IMR-90 (cell line): ENCODE results near the gene SLC35C1. TPM values are rescaled to one million over a fixed set of nuclear protein-coding genes. Genes with fewer than 3 reads are reported as not detected.

Experiments
- ATAC-seq: fragments of 200-7000 bp; cut with Tn5 transposase; 2 replicates; pipeline ENCODE4 v1.9.1; 2020; ENCODE audit warnings: low read depth, mild to moderate bottlenecking, moderate library complexity
- BruUV-seq: library from RNA; stranded (reverse); fragments of 400-500 nt; replicated peaks from 2 replicates; lab custom pipeline; 2021; lab: Mats Ljungman, UMichigan
- CTCF ChIA-PET: fragments of 300-600 bp; formaldehyde crosslinking; extraction: SDS; loops from one replicate; lab custom pipeline; 2021; ENCODE audit warnings: antibody characterized with exemption; lab: Yijun Ruan, JAX
- POLR2A ChIA-PET: fragments of 300-600 bp; sonication (Branson Sonifier 250); formaldehyde crosslinking; loops from one replicate; lab custom pipeline; 2022; ENCODE audit warnings: antibody characterized with exemption; ENCODE audit not compliant: unreplicated experiment; lab: Charles Lee
- DNase-seq: peaks from one replicate; pipeline ENCODE4 v3.0.0; 2013
- H2AFZ ChIP-seq: replicated peaks from 2 replicates; pipeline ENCODE3; 2013; ENCODE audit warnings: low read length, mild to moderate bottlenecking; ENCODE audit not compliant: poor library complexity
- H2AK5ac ChIP-seq: 2 replicates; pipeline ENCODE4 v1.6.1; 2013; ENCODE audit warnings: low read depth, low read length, inconsistent platforms
- H2AK9ac ChIP-seq: replicated peaks from 2 replicates; pipeline ENCODE3; 2013; ENCODE audit warnings: mild to moderate bottlenecking, low read depth, low read length, moderate library complexity; ENCODE audit not compliant: poor library complexity
- H2BK120ac ChIP-seq: 2 replicates; pipeline ENCODE4 v1.6.1; 2013; ENCODE audit warnings: low read depth, low read length, inconsistent platforms
- H2BK15ac ChIP-seq: 3 replicates; pipeline ENCODE4 v1.6.1; 2013; ENCODE audit warnings: low read depth, low read length, inconsistent platforms
- H2BK20ac ChIP-seq: 2 replicates; pipeline ENCODE4 v1.6.1; 2013; ENCODE audit warnings: low read depth, mild to moderate bottlenecking, inconsistent platforms, low read length, moderate library complexity
- H2BK5ac ChIP-seq: 2 replicates; pipeline ENCODE4 v1.6.1; 2013; ENCODE audit warnings: mild to moderate bottlenecking, low read depth, low read length, inconsistent platforms; ENCODE audit not compliant: poor library complexity, severe bottlenecking
- H3K14ac ChIP-seq: replicated peaks from 2 replicates; pipeline ENCODE4 v1.6.1; 2013; ENCODE audit warnings: low read depth, low read length, inconsistent platforms
- H3K18ac ChIP-seq: 2 replicates; pipeline ENCODE4 v1.6.1; 2013; ENCODE audit warnings: low read depth, low read length, control low read depth
- H3K23ac ChIP-seq: 2 replicates; pipeline ENCODE4 v1.6.1; 2013; ENCODE audit warnings: low read depth, low read length, inconsistent platforms
- H3K27ac ChIP-seq: 2 replicates; pipeline ENCODE4 v1.5.1; 2013; ENCODE audit warnings: mild to moderate bottlenecking, control low read depth, low read length; ENCODE audit not compliant: insufficient read depth
- H3K27me3 ChIP-seq: 2 replicates; pipeline ENCODE4 v1.6.1; 2013; ENCODE audit warnings: low read length; ENCODE audit not compliant: control insufficient read depth, insufficient read depth
- H3K36me3 ChIP-seq: 2 replicates; pipeline ENCODE4 v1.6.1; 2013; ENCODE audit warnings: low read length, mixed read lengths; ENCODE audit not compliant: control insufficient read depth, insufficient read depth
- H3K4ac ChIP-seq: 2 replicates; pipeline ENCODE4 v1.6.1; 2013; ENCODE audit warnings: low read depth, low read length, inconsistent platforms
- H3K4me1 ChIP-seq: 2 replicates; pipeline ENCODE4 v1.6.1; 2013; ENCODE audit warnings: low read length, mixed read lengths; ENCODE audit not compliant: control insufficient read depth, insufficient read depth
- H3K4me2 ChIP-seq: 2 replicates; pipeline ENCODE4 v1.6.1; 2013; ENCODE audit warnings: low read depth, mild to moderate bottlenecking, control low read depth, low read length, moderate library complexity
- H3K4me3 ChIP-seq: 2 replicates; pipeline ENCODE4 v1.5.1; 2013; ENCODE audit warnings: low read depth, mild to moderate bottlenecking, control low read depth, low read length, moderate library complexity; ENCODE audit not compliant: insufficient read depth
- H3K56ac ChIP-seq: 2 replicates; pipeline ENCODE4 v1.6.1; 2013; ENCODE audit warnings: low read length, inconsistent platforms; ENCODE audit not compliant: insufficient read depth; ENCODE audit errors: extremely low read depth
- H3K79me1 ChIP-seq, 2 experiments: 2 replicates each; pipeline ENCODE4 v1.6.1; 2013; ENCODE audit warnings: low read length in 2 of 2, inconsistent platforms in 1 of 2, low read depth in 1 of 2
- H3K9ac ChIP-seq: 2 replicates; pipeline ENCODE4 v1.6.1; 2013; ENCODE audit warnings: low read depth, low read length, control low read depth
- H3K9me1 ChIP-seq: 2 replicates; pipeline ENCODE4 v1.6.1; 2013; ENCODE audit warnings: low read length, inconsistent platforms; ENCODE audit not compliant: insufficient read depth
- H3K9me3 ChIP-seq: 2 replicates; pipeline ENCODE4 v1.6.1; 2013; ENCODE audit warnings: low read length; ENCODE audit not compliant: control insufficient read depth, insufficient read depth
- H4K20me1 ChIP-seq: 2 replicates; pipeline ENCODE4 v1.6.1; 2013; ENCODE audit warnings: low read length, inconsistent platforms; ENCODE audit not compliant: insufficient read depth
- H4K5ac ChIP-seq: 2 replicates; pipeline ENCODE4 v1.6.1; 2013; ENCODE audit warnings: mild to moderate bottlenecking, low read depth, low read length, control low read depth
- H4K8ac ChIP-seq, 2 experiments: 2 replicates each; pipeline ENCODE4 v1.6.1; 2013; ENCODE audit warnings: low read depth in 2 of 2, low read length in 2 of 2, control low read depth in 1 of 2, inconsistent platforms in 1 of 2
- H4K91ac ChIP-seq: 2 replicates; pipeline ENCODE4 v1.6.1; 2013; ENCODE audit warnings: low read depth, low read length, inconsistent platforms; ENCODE audit not compliant: insufficient read depth
- BHLHE40 ChIP-seq: fragments of 150-350 bp; IDR thresholded peaks from 2 replicates; pipeline ENCODE4 v1.6.1; 2016; ENCODE audit warnings: mild to moderate bottlenecking, low read depth, low read length
- CEBPB ChIP-seq: IDR thresholded peaks from 2 replicates; pipeline ENCODE4 v1.6.1; 2012; ENCODE audit warnings: low read depth, low read length, improper control_type of control experiment
- CHD1 ChIP-seq: IDR thresholded peaks from 2 replicates; pipeline ENCODE4 v1.6.1; 2012; ENCODE audit warnings: low read depth, low read length, improper control_type of control experiment
- FOS ChIP-seq: fragments of 150-350 bp; IDR thresholded peaks from 2 replicates; pipeline ENCODE4 v1.6.1; 2016; ENCODE audit warnings: low read depth, low read length
- MAZ ChIP-seq: IDR thresholded peaks from 2 replicates; pipeline ENCODE4 v1.6.1; 2012; ENCODE audit warnings: low read depth, mild to moderate bottlenecking, low read length, improper control_type of control experiment, moderate library complexity, borderline replicate concordance
- MXI1 ChIP-seq: IDR thresholded peaks from 2 replicates; pipeline ENCODE4 v1.6.1; 2012; ENCODE audit warnings: low read depth, mild to moderate bottlenecking, low read length, moderate library complexity, borderline replicate concordance
- NFE2L2 ChIP-seq: fragments of 150-350 bp; IDR thresholded peaks from 2 replicates; pipeline ENCODE4 v1.6.1; 2016; ENCODE audit warnings: low read depth, mild to moderate bottlenecking, low read length
- POLR2A ChIP-seq: IDR thresholded peaks from 2 replicates; pipeline ENCODE4 v1.6.1; 2012; ENCODE audit warnings: mild to moderate bottlenecking, low read depth, low read length
- RAD21 ChIP-seq: IDR thresholded peaks from 2 replicates; pipeline ENCODE4 v1.6.1; 2012; ENCODE audit warnings: low read length, improper control_type of control experiment
- RFX5 ChIP-seq: IDR thresholded peaks from 2 replicates; pipeline ENCODE4 v1.8.0; 2012; ENCODE audit warnings: low read depth, mild to moderate bottlenecking, low read length, moderate library complexity
- SMC3 ChIP-seq: fragments of 150-350 bp; IDR thresholded peaks from 2 replicates; pipeline ENCODE4 v1.6.1; 2016; ENCODE audit warnings: low read depth, mild to moderate bottlenecking, antibody characterized with exemption, low read length, moderate library complexity
- WGBS, 2 experiments: methylation state at CpG; one replicate each; pipeline versions ENCODE4 v1.1.5 to v1.1.7; 2013; ENCODE audit warnings: missing lambda C conversion rate in 2 of 2; ENCODE audit not compliant: insufficient read length in 1 of 2; ENCODE audit errors: extremely low coverage in 2 of 2; 5-methylcytosine and 5-hydroxymethylcytosine counted together
- dilution Hi-C: fragments of 300-500 bp; cut with HindIII; formaldehyde crosslinking; loops from one replicate; pipeline ENCODE4 v1.14.3; 2018; ENCODE audit warnings: low sequenced_read_pairs; ENCODE audit not compliant: unreplicated experiment
- in situ Hi-C: fragments of 300-500 bp; cut with MboI; formaldehyde crosslinking; loops from 3 replicates; pipeline ENCODE4 v1.14.3; 2019; ENCODE audit warnings: low sequenced_read_pairs, inconsistent platforms, mixed read lengths
- intact Hi-C: fragments of 100-400 bp; cut with micrococcal nuclease; formaldehyde crosslinking; loops from 2 replicates; pipeline ENCODE4 v1.10.0; 2022
- polyA plus RNA-seq, 3 experiments: library from polyadenylated mRNA; depleted of rRNA; stranded (reverse); fragments of >200 nt; gene quantifications; 2 replicates each; pipeline ENCODE4 v1.2.3, GENCODE V29; 2012; ENCODE audit warnings: low replicate concordance in 1 of 3
- total RNA-seq: library from RNA; depleted of rRNA; stranded (reverse); fragments of >200 nt; gene quantifications from 2 replicates; pipeline ENCODE4 v1.2.3, GENCODE V29; 2012
- TF ChIP-seq, protein P1 (sequence below): fragments of 150-350 bp; IDR thresholded peaks from 2 replicates; pipeline ENCODE4 v1.6.1; 2017; ENCODE audit warnings: mild to moderate bottlenecking, antibody characterized with exemption, low read length, low read depth
- TF ChIP-seq, protein P2 (sequence below): fragments of 150-350 bp; IDR thresholded peaks from 2 replicates; pipeline ENCODE4 v1.6.1; 2016; ENCODE audit warnings: low read depth, mild to moderate bottlenecking, low read length, moderate library complexity, borderline replicate concordance
- TF ChIP-seq, protein P3 (sequence below): conservative IDR thresholded peaks from 2 replicates; pipeline ENCODE4 v1.5.1; 2012; ENCODE audit warnings: mild to moderate bottlenecking, low read depth, low read length, improper control_type of control experiment

The SLC35C1 gene
- total and polyA plus RNA-seq, 2 of the 4 experiments (the other 2 are of a cell fraction) = 4.3 to 27.1 TPM

DNA sequence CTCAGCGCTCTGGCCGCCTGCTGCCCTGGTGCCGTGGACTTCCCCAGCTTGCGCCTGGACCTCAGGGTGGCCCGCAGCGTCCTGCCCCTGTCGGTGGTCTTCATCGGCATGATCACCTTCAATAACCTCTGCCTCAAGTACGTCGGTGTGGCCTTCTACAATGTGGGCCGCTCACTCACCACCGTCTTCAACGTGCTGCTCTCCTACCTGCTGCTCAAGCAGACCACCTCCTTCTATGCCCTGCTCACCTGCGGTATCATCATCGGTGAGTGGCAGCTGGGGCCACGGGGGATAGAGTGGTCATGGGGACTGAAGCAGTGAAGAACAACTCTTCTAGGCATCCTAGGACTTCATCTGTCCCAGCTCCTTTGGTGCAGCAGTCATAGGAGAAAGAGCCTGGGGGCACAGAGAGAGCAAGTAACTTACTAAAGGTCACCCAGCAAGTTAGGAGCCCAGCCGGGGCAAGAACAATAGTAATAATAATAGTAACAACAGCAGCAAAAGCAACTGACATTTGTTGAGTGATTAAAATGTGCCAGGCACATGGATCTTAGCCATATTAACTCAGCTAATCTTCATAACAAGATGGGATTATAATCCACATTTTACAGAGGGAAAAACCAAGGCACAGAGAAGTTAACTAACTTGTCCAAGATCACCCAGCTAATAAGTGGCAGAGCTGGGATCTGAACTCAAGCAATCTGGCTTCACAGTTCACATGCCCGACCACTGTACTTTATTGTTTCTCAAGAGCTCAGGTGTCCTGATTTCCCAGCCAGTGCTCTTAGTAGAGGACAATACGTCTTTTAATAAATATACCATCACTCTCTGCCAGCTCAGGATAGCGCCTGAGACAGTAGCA lies 1.4 kb downstream of the SLC35C1 start:
- peaks cover 27% of the 10 kb centered on the region for H3K9me1 ChIP-seq
- no peak overlapping the region for H4K5ac ChIP-seq
- peaks cover 25% of the 10 kb centered on the region for H3K36me3 ChIP-seq
- peak overlapping the region; percentile 96 for H3K4me2 ChIP-seq
- H2AK5ac ChIP-seq = peak overlapping the region; percentile 92
- dilution Hi-C loops = no loop called here
- H3K27ac ChIP-seq = peak overlapping the region; percentile 91
- DNase-seq = no peak
- H2BK20ac ChIP-seq = no peak overlapping the region
- H2BK120ac ChIP-seq = no peak overlapping the region
- peak overlapping the region; percentile 95 for H4K91ac ChIP-seq
- H3K4me3 ChIP-seq = peak overlapping the region; percentile 87
- ChIA-PET POLR2A (no interaction called here), CTCF (no interaction called here)
- in situ Hi-C loops = loop anchor here (25.0 kb wide), 1 partner anchor 1244 kb away; the partner anchor contains the start of gene CD82
- H2AK9ac ChIP-seq = peak overlapping the region; percentile 97
- H3K9ac ChIP-seq = peak overlapping the region; percentile 96
- 81% methylated on average over 8 of the region's 20 CpGs; no CpG with 5 or more reads in 1 of the 2 experiments for WGBS, 2 experiments
- BruUV-seq = no TSS peak
- no peak for ATAC-seq
- H3K56ac ChIP-seq = no peak overlapping the region
- H3K4me1 ChIP-seq = peaks cover 20% of the 10 kb centered on the region
- H3K14ac ChIP-seq = peak overlapping the region; percentile 95
- H4K20me1 ChIP-seq = peaks cover 32% of the 10 kb centered on the region
- H3K27me3 ChIP-seq = no peaks in the 10 kb centered on the region
- peak overlapping the region; percentile 94 for H3K4ac ChIP-seq
- peak overlapping the region; percentile 85 for H2BK5ac ChIP-seq
- peaks cover 42 to 54% of the 10 kb centered on the region in 2 experiments for H3K79me1 ChIP-seq
- H4K8ac ChIP-seq = peak overlapping the region; percentile 82 to 97; a peak in 2 of 4 replicates
- no peak overlapping the region for H2BK15ac ChIP-seq
- H3K18ac ChIP-seq = no peak overlapping the region
- intact Hi-C loops = no loop called here
- peak overlapping the region; percentile 89 for H2AFZ ChIP-seq
- no peaks in the 10 kb centered on the region for H3K9me3 ChIP-seq
- H3K23ac ChIP-seq = peak overlapping the region; percentile 71
- TF ChIP-seq, protein P1, sequence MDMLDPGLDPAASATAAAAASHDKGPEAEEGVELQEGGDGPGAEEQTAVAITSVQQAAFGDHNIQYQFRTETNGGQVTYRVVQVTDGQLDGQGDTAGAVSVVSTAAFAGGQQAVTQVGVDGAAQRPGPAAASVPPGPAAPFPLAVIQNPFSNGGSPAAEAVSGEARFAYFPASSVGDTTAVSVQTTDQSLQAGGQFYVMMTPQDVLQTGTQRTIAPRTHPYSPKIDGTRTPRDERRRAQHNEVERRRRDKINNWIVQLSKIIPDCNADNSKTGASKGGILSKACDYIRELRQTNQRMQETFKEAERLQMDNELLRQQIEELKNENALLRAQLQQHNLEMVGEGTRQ = no peak
- TF ChIP-seq MXI1 (no peak), NFE2L2 (no peak), POLR2A (no peak), CHD1 (no peak), BHLHE40 (no peak), RAD21 (no peak), SMC3 (no peak), MAZ (no peak), CEBPB (no peak), RFX5 (no peak), FOS (no peak)
- TF ChIP-seq, protein P2, sequence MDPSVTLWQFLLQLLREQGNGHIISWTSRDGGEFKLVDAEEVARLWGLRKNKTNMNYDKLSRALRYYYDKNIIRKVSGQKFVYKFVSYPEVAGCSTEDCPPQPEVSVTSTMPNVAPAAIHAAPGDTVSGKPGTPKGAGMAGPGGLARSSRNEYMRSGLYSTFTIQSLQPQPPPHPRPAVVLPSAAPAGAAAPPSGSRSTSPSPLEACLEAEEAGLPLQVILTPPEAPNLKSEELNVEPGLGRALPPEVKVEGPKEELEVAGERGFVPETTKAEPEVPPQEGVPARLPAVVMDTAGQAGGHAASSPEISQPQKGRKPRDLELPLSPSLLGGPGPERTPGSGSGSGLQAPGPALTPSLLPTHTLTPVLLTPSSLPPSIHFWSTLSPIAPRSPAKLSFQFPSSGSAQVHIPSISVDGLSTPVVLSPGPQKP = no peak
- TF ChIP-seq, protein P3, sequence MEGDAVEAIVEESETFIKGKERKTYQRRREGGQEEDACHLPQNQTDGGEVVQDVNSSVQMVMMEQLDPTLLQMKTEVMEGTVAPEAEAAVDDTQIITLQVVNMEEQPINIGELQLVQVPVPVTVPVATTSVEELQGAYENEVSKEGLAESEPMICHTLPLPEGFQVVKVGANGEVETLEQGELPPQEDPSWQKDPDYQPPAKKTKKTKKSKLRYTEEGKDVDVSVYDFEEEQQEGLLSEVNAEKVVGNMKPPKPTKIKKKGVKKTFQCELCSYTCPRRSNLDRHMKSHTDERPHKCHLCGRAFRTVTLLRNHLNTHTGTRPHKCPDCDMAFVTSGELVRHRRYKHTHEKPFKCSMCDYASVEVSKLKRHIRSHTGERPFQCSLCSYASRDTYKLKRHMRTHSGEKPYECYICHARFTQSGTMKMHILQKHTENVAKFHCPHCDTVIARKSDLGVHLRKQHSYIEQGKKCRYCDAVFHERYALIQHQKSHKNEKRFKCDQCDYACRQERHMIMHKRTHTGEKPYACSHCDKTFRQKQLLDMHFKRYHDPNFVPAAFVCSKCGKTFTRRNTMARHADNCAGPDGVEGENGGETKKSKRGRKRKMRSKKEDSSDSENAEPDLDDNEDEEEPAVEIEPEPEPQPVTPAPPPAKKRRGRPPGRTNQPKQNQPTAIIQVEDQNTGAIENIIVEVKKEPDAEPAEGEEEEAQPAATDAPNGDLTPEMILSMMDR = no peak
